ENCODE results near the gene ZKSCAN3.

The ZKSCAN3 gene

GRCh38 chr6:28349344-28349891 is 329 bp upstream of the ZKSCAN3 start:
- peak overlapping the region; percentile 89 for H3K4me2 ChIP-seq (ENCODE audit: low read depth, low read length, poor library complexity, severe bottlenecking)
- H3K27me3 ChIP-seq (ENCODE audit: low read length): no peaks in the 10 kb centered on the region
- no peaks in the 10 kb centered on the region for H4K20me1 ChIP-seq (ENCODE audit: low read depth, low read length)
- H3F3A ChIP-seq (ENCODE audit: insufficient read depth): peaks cover 8% of the 10 kb centered on the region
- H3K9me2 ChIP-seq (replicated peaks; ENCODE audit: insufficient read depth, low read length): no peaks in the 10 kb centered on the region
- H3K9me3 ChIP-seq (ENCODE audit: insufficient read depth, low read length): peaks cover 13% of the 10 kb centered on the region; the same call in 1 of the 2 replicates
- H3K27ac ChIP-seq (ENCODE audit: low read depth, low read length): peak overlapping the region; percentile 20; the same call in 1 of the 2 replicates
- peak overlapping the region; percentile 99 for H2AFZ ChIP-seq (ENCODE audit: low read depth, low read length, severe bottlenecking)
- H3K9ac ChIP-seq (ENCODE audit: low read length): peak overlapping the region; percentile 77
- H3K36me3 ChIP-seq (ENCODE audit: low read length): peaks cover 5% of the 10 kb centered on the region; the same call in 1 of the 2 replicates
- TF ChIP-seq CTCF (IDR thresholded peaks at IDR 0.05; ENCODE audit: insufficient read depth, low read length, poor library complexity, severe bottlenecking): no peak
- no peak for TF ChIP-seq EZH2phosphoT487 (conservative IDR thresholded peaks at IDR 0.05; ENCODE audit: low read length)
- peaks cover 27% of the 10 kb centered on the region; the same call in 1 of the 2 replicates for H3K79me2 ChIP-seq (ENCODE audit: insufficient read depth, low read length)
- peak overlapping the region; percentile 78 for H3K4me3 ChIP-seq (ENCODE audit: insufficient read depth, low read length, poor library complexity, severe bottlenecking)

GRCh38 chr6:28351087-28351486 is 1.3 kb downstream of the ZKSCAN3 start:
- peaks cover 13% of the 10 kb centered on the region; the same call in 1 of the 2 replicates for H3K9me3 ChIP-seq (ENCODE audit: insufficient read depth, low read length)
- no peaks in the 10 kb centered on the region for H4K20me1 ChIP-seq (ENCODE audit: low read depth, low read length)
- no peaks in the 10 kb centered on the region for H3K9me2 ChIP-seq (replicated peaks; ENCODE audit: insufficient read depth, low read length)
- H3K79me2 ChIP-seq (ENCODE audit: insufficient read depth, low read length): peaks cover 27% of the 10 kb centered on the region; the same call in 1 of the 2 replicates
- H3K4me2 ChIP-seq (ENCODE audit: low read depth, low read length, poor library complexity, severe bottlenecking): peak overlapping the region; percentile 89
- TF ChIP-seq CTCF (IDR thresholded peaks at IDR 0.05; ENCODE audit: insufficient read depth, low read length, poor library complexity, severe bottlenecking): no peak
- TF ChIP-seq EZH2phosphoT487 (conservative IDR thresholded peaks at IDR 0.05; ENCODE audit: low read length): no peak
- no peak overlapping the region for H3K27ac ChIP-seq (ENCODE audit: low read depth, low read length)
- H3F3A ChIP-seq (ENCODE audit: insufficient read depth): peaks cover 8% of the 10 kb centered on the region
- no peak overlapping the region for H2AFZ ChIP-seq (ENCODE audit: low read depth, low read length, severe bottlenecking)
- H3K9ac ChIP-seq (ENCODE audit: low read length): peak overlapping the region; percentile 77; the same call in 1 of the 2 replicates
- no peaks in the 10 kb centered on the region for H3K27me3 ChIP-seq (ENCODE audit: low read length)
- H3K4me3 ChIP-seq (ENCODE audit: insufficient read depth, low read length, poor library complexity, severe bottlenecking): peak overlapping the region; percentile 78
- peaks cover 5% of the 10 kb centered on the region; the same call in 1 of the 2 replicates for H3K36me3 ChIP-seq (ENCODE audit: low read length)

GRCh38 chr6:28351493-28351925 is 1.8 kb downstream of the ZKSCAN3 start:
- no peaks in the 10 kb centered on the region for H3K27me3 ChIP-seq (ENCODE audit: low read length)
- peaks cover 27% of the 10 kb centered on the region; the same call in 1 of the 2 replicates for H3K79me2 ChIP-seq (ENCODE audit: insufficient read depth, low read length)

More at GRCh38 chr6:28351493-28351925, 1.8 kb downstream of the ZKSCAN3 start:
- Histone ChIP-seq H3K27ac (ENCODE audit: low read depth, low read length) (no peak overlapping the region), H3K9me2 (replicated peaks; ENCODE audit: insufficient read depth, low read length) (no peaks in the 10 kb centered on the region), H2AFZ (ENCODE audit: low read depth, low read length, severe bottlenecking) (no peak overlapping the region), H3K9me3 (ENCODE audit: insufficient read depth, low read length) (peaks cover 13% of the 10 kb centered on the region; the same call in 1 of the 2 replicates), H3K4me3 (ENCODE audit: insufficient read depth, low read length, poor library complexity, severe bottlenecking) (no peak overlapping the region), H3F3A (ENCODE audit: insufficient read depth) (peaks cover 8% of the 10 kb centered on the region), H3K36me3 (ENCODE audit: low read length) (peaks cover 5% of the 10 kb centered on the region; the same call in 1 of the 2 replicates), H3K4me2 (ENCODE audit: low read depth, low read length, poor library complexity, severe bottlenecking) (peak overlapping the region; percentile 89), H4K20me1 (ENCODE audit: low read depth, low read length) (no peaks in the 10 kb centered on the region), H3K9ac (ENCODE audit: low read length) (no peak overlapping the region)
- TF ChIP-seq CTCF (IDR thresholded peaks at IDR 0.05; ENCODE audit: insufficient read depth, low read length, poor library complexity, severe bottlenecking): no peak
- TF ChIP-seq EZH2phosphoT487 (conservative IDR thresholded peaks at IDR 0.05; ENCODE audit: low read length): no peak

All from SU-DHL-6 (cell line).